PC-9 (cell line): Measurements from ENCODE around the gene EPS8L2.

Experiments
- CTCF ChIP-seq: fragments of 200-600 bp; sonication (generic); conservative IDR thresholded peaks from 2 replicates; pipeline ENCODE4 v1.6.1; 2017; ENCODE audit warnings: mixed run types, antibody characterized with exemption, mild to moderate bottlenecking, moderate library complexity
- EZH2 ChIP-seq: fragments of 200-600 bp; sonication (generic); IDR thresholded peaks from 2 replicates; pipeline ENCODE4 v1.8.0; 2017; ENCODE audit warnings: antibody characterized with exemption, low read depth

GRCh38 chr11:773425-773824, 67.4 kb downstream of the EPS8L2 start:
- TF ChIP-seq CTCF = no peak
- no peak for TF ChIP-seq EZH2
